GM21526 (cell line): ENCODE measurements around the gene ASPHD2.
"Not testable (repeated sequence)": the region's sequence is repeated elsewhere in the genome, so short reads cannot be mapped to it uniquely, and the experiment has no call there.

Experiments
- ATAC-seq: cut with Tn5 transposase; IDR thresholded peaks from one replicate; pipeline ENCODE4 v1.9.1; 2021; ENCODE audit warnings: moderate library complexity; ENCODE audit not compliant: unreplicated experiment, low FRiP score

Gene ASPHD2

DNA sequence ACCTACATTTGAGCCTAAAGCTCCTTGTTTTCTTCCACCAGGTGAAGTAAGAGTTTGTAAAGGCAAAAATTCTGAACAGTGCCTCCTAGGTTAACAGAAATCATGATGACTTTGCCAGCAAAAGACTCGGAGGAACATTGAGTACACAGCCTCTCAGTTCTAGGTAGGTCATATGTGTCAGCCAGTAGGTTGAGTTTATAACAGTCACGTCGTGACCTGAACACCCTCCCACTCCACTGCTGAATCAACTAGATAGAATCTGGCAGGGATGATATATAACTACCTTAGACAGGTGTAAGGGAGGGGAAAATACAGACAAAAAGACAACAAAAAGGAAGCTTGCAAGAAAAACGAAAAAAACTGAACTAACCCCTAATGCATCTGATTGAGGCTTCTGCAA, 12.8 kb upstream of the ASPHD2 start:
- ATAC-seq, result no peak

DNA sequence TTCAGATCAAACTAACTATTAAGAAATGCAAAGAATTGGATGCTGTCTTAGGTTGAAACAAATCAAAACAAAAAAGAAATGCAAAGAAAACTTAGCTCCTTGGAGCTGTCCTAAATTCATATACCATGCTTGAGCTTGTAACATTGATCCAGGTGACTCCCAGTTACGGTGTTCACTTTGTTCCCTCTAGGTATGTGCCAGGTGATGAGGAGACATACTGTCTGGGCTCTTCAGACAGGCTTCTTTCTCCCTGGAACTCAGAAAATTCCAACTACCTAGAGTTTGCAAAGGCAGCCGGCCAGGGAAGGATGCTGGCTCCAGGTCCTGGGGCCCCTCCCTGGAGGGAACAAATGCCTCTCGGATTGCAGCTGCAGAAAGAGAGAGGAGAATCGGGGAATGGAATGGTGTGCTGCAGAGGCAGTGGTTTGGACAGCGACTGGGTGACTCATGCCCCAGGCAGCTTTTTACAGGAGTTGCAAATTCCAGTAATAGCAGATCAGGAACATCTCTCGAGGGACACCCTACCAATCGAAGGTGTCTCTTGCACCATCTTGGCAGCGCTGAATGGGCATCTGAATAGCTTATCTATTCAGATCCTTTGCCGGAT, 12.3 kb upstream of the ASPHD2 start:
- no peak for ATAC-seq

DNA sequence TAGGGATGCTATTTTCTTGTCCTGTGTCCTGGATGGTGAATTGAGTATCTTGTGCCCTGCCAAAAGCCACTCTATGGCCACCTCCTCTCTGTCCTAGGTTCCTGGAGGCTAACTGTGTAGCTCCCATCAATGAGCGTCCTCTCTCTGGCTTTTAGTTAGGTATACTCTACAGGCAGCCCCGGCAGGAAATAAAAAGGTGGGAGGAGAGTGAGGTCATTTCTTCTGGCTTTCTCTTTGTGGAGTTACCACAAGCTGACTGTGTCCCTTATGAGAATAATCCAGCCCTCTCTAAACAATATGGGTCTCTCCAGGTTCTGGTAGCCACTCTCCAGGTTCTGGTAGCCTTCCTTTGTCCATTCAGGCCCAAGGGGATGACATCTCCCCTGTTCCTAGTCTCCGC, 11.7 kb upstream of the ASPHD2 start:
- no peak for ATAC-seq

DNA sequence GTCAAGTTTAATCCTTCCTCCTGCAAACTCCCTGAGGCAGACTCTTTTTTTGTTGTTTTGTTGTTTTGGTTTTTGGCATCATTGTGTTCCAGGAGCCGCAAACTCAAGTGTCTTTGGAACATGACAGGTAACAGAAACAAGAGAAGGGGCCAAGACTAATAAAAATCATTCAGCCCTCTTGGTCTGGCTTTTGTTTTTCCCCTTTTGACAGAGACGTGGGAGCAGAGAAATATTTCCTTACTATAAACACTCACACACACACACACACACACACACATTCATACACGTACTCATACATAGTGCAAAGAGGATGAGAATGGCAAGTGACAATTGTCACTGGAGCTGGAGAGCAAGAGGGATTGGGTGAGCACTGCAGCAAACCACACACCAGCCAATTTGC, 10.4 kb upstream of the ASPHD2 start:
- no peak for ATAC-seq

DNA sequence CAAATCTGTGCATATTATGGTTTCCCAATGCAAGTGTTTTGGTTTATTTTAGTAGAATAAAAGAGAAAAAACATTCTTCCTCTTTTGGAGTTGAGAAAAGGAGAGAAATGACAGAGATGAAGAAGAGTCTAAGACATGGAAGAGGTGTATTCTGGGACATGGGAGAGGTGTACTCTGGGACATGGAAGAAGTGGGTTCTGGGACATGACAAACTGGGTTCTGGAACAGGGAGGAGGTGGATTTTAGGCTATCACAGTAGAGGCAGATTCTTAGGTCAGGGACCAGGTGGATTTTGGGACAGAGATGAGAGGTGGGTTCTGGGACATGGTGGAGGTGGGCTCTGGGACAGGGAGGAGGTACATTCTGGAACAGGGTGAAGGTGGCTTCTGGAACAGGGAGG, 2.1 kb upstream of the ASPHD2 start:
- ATAC-seq, result no peak

DNA sequence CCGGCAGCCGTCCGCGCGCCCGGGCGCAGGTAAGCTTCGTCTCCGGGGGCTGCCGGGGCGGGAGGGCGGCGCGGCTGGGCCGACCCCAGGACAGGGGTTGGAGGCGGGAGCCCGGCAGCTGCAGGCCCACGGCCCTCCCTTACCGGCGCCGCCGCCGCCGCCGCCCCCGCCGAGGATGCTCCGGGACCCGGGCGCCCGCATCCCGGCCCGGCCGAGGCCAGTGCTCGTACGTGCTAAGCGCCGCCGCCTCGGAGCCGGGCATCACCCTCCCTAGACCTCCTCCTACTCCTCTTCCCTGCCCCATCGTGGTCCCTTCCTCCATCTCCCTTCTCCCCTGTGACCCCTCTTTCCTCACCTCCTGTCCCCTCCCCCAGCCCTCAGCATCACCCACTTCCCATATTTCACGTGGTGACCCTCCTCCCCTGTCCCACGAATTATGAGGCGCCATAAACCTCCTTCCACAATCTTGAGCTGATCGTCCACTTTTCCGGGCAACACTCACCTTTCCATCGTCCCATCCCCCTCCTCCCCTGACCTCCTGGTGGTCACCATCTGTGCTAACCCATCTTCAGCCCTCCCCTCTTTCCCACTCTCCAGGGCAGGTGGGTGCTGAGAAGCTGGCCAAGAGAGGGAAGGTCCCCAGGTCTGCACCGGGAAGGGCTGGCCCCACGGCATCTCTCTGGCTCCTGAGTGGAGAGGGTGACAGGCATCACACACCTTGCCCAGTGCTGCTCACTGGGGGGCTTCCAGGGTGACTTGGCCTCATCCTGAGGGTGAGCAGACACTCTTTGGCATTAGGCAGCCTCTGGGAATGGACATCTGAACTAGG, 612 bp downstream of the ASPHD2 start:
- ATAC-seq, result peak; percentile 9

DNA sequence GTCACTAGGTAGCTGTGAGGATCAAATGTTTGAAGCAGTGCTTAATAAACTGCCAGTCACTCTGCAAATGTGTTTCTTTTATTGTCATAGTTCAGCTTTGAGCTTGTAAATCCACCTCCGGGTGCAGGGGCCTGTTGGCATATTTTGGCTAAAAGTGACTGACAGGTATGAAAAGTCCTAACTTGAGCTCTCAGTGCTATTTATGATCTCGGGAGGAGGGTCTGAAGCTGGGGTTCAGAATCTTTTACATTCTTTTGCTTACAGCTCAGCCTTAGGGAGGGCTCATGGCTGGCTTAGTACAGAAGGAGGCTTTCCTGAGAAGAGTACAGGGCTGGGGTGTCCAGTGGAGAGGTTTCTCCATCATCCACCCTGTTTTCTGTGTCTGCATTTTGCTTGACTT, 1.5 kb downstream of the ASPHD2 start:
- ATAC-seq, result no peak

DNA sequence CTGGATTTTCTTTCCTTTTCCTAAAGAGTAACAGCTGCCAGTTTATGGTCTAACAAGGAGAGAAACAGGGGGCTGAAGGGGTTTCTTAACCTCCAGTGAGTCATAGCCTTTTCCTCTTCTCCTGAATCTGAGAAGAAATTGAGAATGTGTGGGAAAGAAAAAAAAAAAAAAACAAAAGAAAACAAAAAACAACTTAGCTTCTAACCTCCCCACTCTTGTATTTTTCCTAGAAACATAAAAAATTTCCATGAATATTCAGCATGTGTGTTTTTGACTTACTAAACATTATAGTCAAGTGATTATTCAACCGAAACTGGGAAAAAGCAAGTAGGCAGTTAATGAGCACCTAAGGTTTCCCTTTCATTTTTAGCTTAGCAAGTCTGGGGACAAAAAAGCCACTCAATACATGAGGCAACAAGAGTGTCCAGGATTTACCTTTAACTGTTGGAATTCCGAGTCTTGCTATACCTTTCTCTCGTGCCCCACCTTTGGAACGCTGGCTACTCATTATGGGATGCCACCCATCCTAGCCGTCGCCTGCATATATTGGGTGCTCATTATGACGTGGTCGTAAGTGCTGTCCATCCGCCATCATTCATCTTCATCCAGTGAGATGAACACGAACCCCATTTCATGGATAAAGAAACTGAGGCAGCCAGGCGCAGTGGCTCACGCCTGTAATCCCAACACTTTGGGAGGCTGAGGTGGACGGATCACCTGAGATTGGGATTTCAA, 2.4 kb downstream of the ASPHD2 start:
- no peak for ATAC-seq

DNA sequence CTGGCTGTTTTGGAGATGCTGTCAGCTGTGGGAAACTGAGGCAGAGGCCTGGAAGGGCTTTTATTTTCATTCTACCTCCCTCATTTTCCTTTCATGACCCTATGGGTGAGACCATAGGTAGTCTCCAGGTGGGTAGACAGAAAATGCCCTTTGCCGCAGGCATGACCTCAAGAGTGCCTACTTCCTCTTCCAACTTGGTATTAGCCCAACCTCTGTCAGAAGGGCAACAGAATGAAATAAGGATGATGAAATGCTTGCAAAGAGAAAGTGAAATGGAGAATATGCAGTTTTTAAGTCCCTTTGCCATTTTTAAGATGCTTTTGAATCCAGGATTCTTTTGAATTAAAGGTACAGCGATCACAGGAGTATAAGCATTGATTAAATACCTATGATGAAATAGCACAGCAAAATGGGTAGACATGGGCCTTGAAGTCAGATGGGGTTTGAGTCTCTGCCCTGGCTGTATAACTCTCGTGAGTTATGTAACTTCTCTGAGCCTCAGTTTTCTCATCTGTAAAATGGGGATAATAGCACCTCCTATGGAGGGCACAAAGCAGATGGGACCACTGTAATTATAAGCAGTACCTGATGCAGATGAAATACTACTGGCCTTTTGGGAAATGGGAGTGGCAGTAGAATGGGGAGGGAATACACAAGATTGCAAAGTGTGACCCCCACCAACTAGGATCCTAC, 3.7 kb downstream of the ASPHD2 start:
- ATAC-seq, result no peak

DNA sequence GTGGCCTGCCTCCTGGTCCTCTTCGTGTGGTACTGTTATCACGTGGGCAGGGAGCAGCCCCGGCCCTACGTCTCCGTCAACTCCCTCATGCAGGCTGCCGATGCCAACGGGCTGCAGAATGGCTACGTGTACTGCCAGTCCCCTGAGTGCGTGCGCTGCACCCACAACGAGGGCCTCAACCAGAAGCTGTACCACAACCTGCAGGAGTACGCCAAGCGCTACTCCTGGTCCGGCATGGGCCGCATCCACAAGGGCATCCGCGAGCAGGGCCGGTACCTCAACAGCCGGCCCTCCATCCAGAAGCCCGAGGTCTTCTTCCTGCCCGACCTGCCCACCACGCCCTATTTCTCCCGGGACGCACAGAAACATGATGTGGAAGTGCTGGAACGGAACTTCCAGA, 4.7 kb downstream of the ASPHD2 start:
- ATAC-seq, result no peak

DNA sequence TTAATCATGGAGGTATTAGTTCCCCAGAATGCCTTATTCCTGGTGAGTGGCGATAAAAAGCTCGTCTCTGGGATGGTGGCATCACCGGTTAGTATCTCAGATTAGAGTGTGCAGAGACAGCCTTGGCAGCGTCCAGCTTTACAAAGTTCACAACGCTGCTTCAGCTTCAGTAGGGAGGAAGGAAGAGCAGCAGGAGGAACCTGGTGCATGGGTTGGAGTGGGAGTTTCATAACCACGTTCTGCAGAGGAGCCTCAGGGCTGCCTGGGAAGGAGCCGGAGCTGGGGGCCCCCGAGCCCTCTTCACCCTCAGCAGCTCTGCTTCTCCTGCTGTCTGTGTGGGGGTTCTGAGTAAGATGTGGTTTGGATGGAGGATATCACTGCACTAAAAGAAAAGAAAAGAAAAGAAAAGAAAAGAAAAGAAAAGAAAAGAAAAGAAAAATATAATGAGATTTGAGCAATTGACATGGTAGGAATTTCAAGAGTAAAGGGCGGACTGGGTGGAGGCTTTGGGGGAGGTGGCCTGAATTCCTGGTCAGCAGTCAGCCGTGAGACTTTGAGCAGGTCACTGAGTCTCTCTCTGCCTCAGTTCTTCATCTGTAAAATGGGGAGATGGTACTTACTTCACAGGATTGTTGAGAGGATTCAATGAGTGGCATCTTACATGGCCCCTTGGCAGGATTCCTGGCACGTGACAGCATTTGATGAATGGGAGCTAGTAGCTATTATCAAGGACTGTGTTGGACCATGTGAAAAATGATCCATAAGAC, 6.5 kb downstream of the ASPHD2 start:
- no peak for ATAC-seq

DNA sequence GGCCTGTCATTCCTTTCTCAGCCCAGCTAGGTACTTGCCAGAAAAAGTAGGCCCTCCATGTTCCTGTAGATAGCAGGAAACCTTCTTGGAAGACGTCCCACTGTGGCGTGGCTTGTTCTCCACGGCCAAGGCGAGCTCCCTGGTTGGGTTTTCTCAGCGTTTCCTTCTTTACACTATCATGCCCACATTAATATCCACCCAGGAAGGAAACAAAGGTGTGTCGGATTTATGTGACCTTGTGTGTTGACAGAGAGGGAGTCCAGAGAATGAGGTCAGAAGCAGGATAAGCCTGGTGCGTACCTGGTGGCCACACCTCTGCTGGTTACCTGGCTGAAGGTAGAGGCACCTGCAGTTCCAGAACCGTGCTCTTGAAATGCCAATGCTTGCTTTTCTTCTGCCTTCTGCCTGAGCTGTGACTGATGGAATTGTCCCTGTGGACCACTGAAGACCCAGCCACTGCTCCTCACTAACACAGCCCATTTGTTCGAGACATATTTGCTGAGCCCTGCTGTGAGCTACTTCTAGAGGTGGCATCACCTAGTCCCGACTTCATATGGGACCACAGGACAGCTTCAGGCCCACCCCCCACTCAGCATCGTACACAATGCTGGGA, 7.9 kb downstream of the ASPHD2 start:
- ATAC-seq, result no peak

DNA sequence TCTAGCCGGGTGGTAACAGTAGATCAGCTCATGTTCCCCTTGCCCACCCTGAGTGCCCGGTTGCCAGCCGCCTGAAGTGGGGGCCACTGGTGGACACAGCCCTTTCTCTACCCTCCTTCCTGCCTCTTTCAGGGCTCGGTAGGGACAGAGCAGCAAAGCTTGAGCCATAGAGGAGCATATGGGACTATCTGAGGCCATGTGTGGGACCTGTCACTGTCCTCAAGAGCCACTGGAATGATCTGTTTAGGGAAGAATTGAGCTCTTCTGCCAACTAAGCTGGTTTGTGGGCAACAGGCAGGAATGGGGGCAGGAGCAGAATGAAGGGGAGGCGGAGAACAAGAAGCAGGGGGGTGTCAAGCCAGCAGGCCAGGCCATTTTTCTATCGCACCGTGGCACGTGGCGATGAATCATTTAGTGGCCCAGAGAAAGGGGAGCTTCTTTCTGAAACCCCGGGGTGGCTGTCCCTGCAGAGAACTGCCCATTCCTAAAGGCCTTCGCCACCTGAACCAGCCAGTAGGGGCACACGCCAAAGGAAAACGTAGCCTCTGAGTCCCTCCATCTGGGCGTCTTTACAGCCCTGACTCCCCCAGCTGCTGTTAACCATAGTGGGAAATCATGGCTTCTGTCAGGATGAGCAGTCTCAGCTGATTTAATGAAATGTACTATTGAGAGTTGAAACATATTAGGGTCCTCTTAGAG, 8.8 kb downstream of the ASPHD2 start:
- no peak for ATAC-seq

DNA sequence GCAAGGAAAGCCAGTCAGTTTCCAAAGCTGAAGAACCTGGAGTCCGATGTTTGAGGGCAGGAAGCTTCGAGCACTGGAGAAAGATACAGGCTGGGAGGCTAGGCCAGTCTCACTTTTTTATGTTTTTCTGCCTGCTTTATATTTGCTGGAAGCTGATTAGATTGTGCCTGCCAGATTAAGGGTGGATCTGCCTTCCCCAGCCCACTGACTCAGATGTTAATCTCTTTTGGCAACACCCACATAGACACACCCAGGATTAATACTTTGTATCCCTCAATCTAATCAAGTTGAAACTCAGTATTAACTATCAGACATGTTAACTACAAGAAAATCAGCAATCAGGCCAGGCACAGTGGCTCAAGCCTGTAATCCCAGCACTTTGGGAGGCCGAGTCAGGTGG, 9.7 kb downstream of the ASPHD2 start:
- not testable (repeated sequence) for ATAC-seq

DNA sequence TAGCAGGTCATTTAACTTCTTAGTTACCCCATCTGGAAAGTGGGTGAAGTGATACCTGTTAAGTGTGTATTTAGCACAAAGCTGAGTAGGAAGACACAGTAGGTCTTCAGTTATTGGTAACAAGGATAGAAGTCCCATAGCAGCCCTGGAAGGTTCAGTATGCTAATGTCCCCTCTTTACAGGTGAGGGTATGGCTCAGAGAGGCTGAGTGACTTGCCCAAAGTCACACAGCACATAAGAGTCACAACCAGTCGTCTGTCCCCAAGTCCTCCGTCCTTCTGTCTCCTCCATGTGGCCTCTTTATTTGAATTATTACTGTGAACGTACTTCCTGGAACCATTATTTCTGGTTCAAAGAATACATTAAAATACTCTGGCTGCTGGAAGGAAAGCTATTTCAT, 10.5 kb downstream of the ASPHD2 start:
- ATAC-seq, result no peak

DNA sequence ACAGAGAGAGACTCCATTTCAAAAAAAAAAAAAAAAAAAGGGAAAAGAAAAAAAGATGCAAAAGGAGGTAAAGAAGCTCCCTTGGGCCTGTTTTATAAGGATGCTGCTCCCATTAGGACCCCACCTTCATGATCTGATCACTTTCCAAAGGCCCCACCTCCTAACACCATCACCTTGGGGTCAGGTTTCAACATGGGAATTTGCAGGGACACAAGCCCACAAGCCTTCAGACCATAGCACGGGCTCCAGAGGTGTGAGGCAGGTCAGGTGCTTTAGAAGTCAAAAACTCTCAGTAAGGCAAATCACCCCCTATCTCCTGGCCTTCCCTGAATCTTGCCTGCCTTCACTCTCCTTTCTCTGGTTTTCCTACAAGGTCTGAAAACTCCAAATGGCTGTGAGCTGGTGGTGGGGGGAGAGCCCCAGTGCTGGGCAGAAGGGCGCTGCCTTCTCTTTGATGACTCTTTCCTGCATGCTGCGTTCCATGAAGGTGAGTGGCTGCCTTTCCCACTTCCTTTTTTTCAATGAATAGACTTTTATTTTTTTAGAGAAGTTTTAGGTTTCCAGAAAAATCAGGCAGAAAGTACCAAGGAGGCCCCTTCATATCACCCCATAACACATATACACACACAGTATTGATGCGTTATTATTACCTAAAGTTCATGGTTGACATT, 13.2 kb downstream of the ASPHD2 start:
- no peak for ATAC-seq

DNA sequence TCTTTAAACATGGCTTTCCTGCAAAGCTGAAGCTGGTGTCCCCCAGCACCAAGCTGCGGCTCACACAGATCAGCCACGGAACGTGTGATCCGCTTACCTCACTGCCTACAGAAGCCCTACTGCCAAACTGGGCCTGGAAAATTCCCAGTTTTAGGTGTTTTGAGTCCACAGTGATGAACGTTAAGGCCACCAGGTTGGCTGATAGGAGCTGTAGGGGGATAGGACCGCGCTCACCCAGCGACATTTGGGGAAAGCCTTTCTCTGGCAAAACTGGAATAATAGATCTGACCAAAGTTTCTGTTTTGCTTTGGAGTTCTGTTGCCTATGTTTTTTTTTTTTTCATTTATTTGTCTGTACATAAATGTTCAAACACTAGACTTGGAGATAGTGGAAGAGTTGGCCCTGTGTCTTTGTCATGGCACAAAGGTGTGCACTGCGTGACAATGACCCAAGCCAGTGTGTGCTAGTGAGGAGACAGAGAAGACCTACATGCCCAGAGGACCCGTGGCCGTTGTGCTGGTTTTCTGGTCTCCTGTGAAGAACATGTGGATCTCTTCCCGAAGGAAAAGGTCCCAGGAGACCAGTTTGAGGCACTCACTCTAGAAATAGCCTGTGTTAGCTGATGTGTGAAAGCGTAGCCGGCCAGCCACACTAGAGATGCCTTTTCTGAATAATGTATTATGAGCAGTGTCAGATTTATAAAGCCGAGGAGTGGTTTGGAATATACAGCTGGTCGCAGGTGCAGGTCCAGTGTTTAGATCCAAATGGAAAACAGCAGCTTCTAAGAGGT, 15.0 kb downstream of the ASPHD2 start:
- no peak for ATAC-seq

DNA sequence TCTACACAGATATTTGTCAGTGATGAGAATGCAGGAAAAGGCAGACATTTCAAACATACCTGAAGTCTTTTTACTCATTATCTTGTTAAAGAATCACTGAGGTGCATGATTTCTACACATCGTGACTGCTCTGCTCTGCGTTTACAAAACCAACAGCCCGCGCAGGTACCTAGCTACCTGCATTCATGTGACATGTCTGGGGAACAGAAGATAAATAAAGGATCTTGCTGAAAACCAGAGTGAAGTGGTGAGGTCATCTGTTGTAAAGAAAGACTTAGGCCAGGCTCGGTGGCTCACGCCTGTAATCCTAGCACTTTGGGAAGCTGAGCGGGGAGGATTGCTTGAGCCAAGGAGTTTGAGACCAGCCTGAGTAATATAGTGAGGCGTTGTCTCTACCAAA, 15.7 kb downstream of the ASPHD2 start:
- ATAC-seq, result no peak
